GM13976 (cell line): Measurements from ENCODE around the gene MTUS2.

Source experiments
- DNase-seq: peaks from one replicate; pipeline ENCODE4 v3.0.0; 2012; ENCODE audit warnings: low spot score
- CTCF ChIP-seq: IDR thresholded peaks from 2 replicates; pipeline ENCODE4 v1.5.1; 2012; ENCODE audit warnings: borderline replicate concordance, mild to moderate bottlenecking; ENCODE audit not compliant: insufficient read depth; ENCODE audit errors: extremely low read depth, missing control alignments, control extremely low read depth
- in situ Hi-C: fragments of 300-500 bp; cut with MboI; formaldehyde crosslinking; loops from one replicate; pipeline ENCODE4 v1.12.0; 2022; ENCODE audit warnings: low sequenced_read_pairs, mixed read lengths, inconsistent platforms; ENCODE audit not compliant: unreplicated experiment

Gene MTUS2

DNA sequence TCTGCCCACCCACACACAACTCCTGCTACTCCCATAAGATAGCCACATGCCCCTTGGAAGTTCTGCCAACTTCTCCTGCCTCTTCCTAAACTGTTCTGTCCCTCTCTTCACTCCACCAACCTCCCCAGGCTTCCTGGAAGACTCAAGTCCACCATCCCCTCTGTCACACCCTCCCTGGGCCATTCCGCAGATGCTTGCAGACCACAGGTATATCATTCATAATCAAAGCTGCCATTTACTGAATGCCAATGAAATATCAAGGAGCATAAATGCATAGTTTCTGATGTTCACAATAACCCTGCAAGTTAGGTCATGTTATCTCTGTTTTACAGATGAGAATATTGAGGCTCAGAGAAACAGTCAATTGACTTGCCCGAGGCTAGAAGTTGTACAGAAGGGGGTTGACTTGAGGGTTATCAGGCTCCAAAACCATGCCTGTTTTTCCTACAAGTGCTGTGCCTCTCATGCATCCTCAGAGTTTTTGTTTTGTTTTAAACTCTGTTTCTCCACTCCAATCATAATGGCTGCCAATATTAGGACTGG is 639.7 kb downstream of the MTUS2 start:
- no peak for DNase-seq
- in situ Hi-C loops: no loop called here
- no peak for TF ChIP-seq CTCF

GRCh38 chr13:29464105-29464679 is 644.1 kb downstream of the MTUS2 start:
- no peak for DNase-seq

GRCh38 chr13:29465741-29466293 is 645.7 kb downstream of the MTUS2 start:
- no peak for TF ChIP-seq CTCF
- no peak for DNase-seq
- in situ Hi-C loops: no loop called here

More at GRCh38 chr13:29464105-29464679, 644.1 kb downstream of the MTUS2 start:
- in situ Hi-C loops: no loop called here
- TF ChIP-seq CTCF: no peak

DNA sequence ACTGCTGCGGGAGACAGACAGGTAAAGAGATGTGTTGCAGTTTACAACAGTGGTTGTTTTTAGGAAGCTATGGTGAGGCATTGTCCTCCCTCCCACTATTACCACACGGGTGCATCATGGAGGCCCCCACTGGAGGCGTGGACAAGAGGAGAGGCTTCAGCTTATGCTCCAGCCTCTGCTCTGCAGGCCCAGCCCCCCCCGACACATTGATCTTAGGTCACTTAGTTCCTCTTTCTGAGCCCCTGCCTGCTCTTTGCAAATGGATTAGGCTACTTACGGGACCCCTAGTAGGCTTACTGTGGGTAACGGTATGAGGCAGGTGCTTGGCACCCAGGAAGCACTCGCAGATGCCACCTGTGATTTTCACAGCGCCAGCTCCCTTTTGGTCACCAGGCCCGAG is 651.4 kb downstream of the MTUS2 start:
- in situ Hi-C loops: no loop called here
- DNase-seq: no peak
- TF ChIP-seq CTCF: no peak

GRCh38 chr13:29472332-29472961 is 652.3 kb downstream of the MTUS2 start:
- TF ChIP-seq CTCF: peak; percentile 96
- DNase-seq: peak; percentile 69
- in situ Hi-C loops: no loop called here

GRCh38 chr13:29473166-29473565 is 653.0 kb downstream of the MTUS2 start:
- DNase-seq: no peak
- TF ChIP-seq CTCF: no peak
- in situ Hi-C loops: no loop called here
